ENCODE data around the gene MSI2.

Gene MSI2

GRCh38 chr17:57518587-57519581 is 262.6 kb downstream of the MSI2 start:
- ChIA-PET CTCF (interaction anchor here (1.4 kb wide), 1 partner anchor 276 kb away, joined by 7 read pairs; no protein-coding TSS in a partner anchor), POLR2A (ENCODE audit: low non-redundant PET) (interaction anchor here (0.5 kb wide), 1 partner anchor 204 kb away, joined by 7 read pairs; no protein-coding TSS in a partner anchor)
- peak overlapping the region; percentile 4; the same call in 1 of the 2 replicates for H3K27ac ChIP-seq

GRCh38 chr17:57519800-57520199 is 263.5 kb downstream of the MSI2 start:
- ChIA-PET POLR2A (ENCODE audit: low non-redundant PET) (interaction anchor here (0.5 kb wide), 1 partner anchor 205 kb away, joined by 7 read pairs; no protein-coding TSS in a partner anchor), CTCF (interaction anchor here (0.7 to 1.4 kb wide), 2 partner anchors 262 to 277 kb away, joined by 3 to 7 read pairs; no protein-coding TSS in a partner anchor)
- no peak for DNase-seq (ENCODE audit: low spot score)
- no peak for TF ChIP-seq CTCF (conservative IDR thresholded peaks at IDR 0.05; ENCODE audit: low read depth)
- H3K27ac ChIP-seq: no peak overlapping the region

More at GRCh38 chr17:57518587-57519581, 262.6 kb downstream of the MSI2 start:
- no peak for DNase-seq (ENCODE audit: low spot score)
- no peak for TF ChIP-seq CTCF (conservative IDR thresholded peaks at IDR 0.05; ENCODE audit: low read depth)

- no peak for TF ChIP-seq CTCF (conservative IDR thresholded peaks at IDR 0.05; ENCODE audit: low read depth)
- no peak for DNase-seq (ENCODE audit: low spot score)
- CTCF ChIA-PET: interaction anchor here (0.8 kb wide), 1 partner anchor 279 kb away, joined by 4 read pairs; no protein-coding TSS in a partner anchor
These were observed 265.3 kb downstream of the MSI2 start for GRCh38 chr17:57521606-57522005.

GRCh38 chr17:57522042-57523005 is 266.0 kb downstream of the MSI2 start:
- H3K27ac ChIP-seq: no peak overlapping the region
- CTCF ChIA-PET: interaction anchor here (0.8 kb wide), 1 partner anchor 279 kb away, joined by 4 read pairs; no protein-coding TSS in a partner anchor
- no peak for TF ChIP-seq CTCF (conservative IDR thresholded peaks at IDR 0.05; ENCODE audit: low read depth)
- DNase-seq (ENCODE audit: low spot score): no peak
- POLR2A ChIA-PET (ENCODE audit: low non-redundant PET): no interaction called here

More at GRCh38 chr17:57521606-57522005, 265.3 kb downstream of the MSI2 start:
- POLR2A ChIA-PET (ENCODE audit: low non-redundant PET): no interaction called here
- no peak overlapping the region for H3K27ac ChIP-seq

- peak overlapping the region; percentile 66 for H3K27ac ChIP-seq
- no peak for TF ChIP-seq CTCF (conservative IDR thresholded peaks at IDR 0.05; ENCODE audit: low read depth)
- CTCF ChIA-PET: no interaction called here
- POLR2A ChIA-PET (ENCODE audit: low non-redundant PET): no interaction called here
- DNase-seq (ENCODE audit: low spot score): peak; percentile 73
These were observed 267.8 kb downstream of the MSI2 start for GRCh38 chr17:57523926-57524632.
